GM15510 (cell line): ENCODE measurements around the gene ERAP2.

Experiments
- POLR2A ChIP-seq: IDR thresholded peaks from 3 replicates; pipeline ENCODE4 v1.6.1; 2011; ENCODE audit warnings: borderline replicate concordance; ENCODE audit not compliant: insufficient read length; ENCODE audit errors: extremely low read depth

The ERAP2 gene

DNA sequence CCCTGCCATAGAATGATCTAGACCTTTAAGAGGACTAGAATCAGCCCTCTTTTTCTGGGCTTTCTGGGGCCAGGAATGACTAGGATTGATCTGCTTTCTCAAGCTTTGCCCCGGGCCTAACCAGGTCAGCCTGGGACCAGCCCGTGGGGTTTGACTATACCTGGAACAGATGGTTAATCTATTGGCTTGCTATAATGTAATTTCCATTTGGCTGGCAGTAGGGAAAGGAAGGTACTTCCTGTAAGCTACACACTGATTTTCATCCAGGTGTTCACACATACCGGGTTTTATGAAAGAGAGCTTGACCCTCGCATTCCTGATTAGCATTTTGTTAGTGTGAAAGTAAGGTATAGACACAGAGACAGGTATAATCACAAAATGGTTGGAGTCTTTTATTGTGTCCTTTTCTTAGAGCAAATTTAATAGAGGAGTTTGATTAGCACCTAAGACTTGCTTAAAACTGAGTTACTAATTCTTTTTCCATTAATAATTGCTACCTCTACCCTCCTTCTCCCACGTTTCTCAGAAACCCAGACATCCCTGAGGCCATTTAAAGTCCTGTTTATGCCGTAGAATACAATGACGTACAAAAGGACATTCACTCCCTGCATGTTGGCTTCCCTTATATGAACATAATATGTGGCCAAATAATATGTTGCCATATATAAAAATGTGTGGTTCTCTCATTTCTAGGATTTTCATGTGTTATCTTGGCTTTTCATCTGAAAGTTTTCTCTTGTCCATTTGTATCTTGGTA is 76.9 kb downstream of the ERAP2 start:
- no peak for TF ChIP-seq POLR2A

DNA sequence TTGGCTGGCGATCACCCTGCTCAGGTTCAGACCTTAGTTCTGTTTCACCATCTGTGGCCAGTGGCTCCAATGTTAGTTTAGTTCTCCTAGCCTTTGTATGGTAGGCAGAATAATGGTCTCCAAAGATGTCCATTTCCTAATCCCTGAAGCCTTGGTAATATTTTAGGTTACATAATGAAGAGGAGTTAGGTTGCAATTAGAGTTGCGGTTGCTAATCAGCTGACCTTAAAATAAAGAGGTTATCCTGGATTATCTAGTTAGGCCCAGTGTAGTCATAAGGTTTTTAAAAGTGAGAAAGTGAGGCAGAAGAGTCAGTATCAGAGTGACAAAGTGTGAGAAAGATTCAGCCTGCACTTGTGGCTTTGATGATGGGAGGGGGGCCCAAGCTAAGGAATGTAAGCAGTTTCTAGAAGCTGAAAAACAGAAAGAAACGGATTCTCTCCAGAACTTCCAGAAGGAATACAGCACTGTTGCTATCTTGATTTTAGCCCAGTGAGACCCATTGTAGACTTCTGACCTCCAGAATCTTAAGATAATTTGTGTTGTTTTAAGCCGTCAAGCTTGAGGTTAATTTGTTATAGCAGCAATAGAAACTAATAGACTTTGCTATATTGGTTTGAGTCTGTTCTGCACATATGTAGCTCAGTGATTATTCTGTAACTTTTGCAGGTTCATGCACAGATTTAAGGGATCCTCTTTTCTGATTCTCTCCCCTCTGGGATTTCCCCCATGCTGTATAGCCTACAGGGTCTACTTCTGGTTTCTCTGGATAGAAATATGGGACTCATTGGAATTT is 81.2 kb downstream of the ERAP2 start:
- TF ChIP-seq POLR2A: no peak

DNA sequence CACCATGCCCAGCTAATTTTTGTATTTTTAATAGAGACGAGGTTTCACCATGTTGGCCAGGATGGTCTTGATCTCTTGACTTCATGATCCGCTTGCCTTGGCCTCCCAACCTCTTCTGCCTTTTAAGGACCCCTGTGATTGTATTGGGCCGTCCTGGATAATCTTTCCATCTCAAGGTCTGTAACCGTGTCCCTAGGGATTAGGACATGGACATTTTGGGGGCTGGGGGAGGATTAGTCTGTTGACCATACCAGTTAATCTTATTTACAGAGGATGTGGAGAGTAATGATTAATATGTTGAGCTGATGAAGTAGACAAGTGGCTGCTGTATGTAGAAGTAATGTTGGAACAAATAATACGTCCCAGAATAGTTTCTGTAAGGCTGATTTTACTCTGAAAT is 82.7 kb downstream of the ERAP2 start:
- no peak for TF ChIP-seq POLR2A

DNA sequence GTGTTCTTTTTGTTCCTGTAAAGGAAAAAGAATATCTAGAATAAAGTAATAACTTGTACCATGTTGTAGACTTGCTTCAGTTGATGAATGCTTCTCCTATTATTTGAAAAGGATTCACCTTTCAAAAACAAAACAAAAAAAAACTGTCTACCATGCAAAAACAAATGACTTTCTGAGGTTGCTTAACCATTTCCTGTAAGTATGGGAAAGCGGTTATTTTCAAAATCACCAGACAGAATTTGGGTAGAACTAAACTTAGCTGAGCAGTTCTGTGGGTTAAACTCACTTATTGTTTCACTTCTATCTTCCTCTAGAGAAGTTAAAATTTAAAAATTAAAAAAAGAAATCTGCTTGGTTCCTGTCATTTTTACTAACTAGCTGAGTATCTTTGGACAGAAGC is 84.8 kb downstream of the ERAP2 start:
- no peak for TF ChIP-seq POLR2A

DNA sequence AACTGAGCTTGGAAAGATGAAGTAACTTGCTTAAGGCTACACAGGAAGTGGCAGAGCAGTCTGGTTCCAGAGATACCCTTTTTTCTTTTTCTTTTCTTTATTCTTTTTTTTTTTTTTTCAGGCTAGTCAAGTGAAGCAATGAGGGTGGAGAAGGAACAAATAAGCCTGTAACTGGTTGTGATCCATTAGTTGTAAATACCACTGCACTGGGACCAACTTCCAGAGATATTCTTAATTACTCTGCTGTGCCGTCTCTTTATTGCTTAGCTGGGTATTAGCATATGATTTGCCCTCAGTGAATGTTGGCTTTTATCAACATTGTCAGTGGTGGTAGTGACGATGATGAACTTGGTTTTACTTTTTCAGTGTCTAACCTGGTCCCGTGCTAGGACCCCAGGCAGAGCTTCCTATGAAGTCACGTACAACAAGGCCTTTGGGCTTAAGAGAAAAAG is 86.3 kb downstream of the ERAP2 start:
- TF ChIP-seq POLR2A: no peak

DNA sequence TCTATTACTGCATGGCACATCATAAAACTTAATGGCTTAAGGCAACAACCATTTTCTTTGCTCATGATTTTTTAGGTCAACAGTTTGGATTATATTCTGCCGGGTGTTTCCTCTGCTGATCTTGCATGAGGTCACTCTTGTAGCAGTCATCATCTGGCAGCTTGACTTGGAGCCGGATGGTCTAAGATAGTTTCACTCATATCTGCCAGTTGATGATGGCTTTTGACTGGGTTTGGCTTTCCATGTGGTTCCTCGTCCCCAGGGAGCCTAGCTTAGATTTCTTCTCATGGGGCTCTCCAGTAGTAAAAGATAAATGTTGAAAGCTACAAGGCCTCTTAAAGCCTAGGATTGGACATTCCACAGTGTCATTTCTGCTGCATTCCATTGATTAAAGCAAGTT is 87.0 kb downstream of the ERAP2 start:
- TF ChIP-seq POLR2A: no peak

DNA sequence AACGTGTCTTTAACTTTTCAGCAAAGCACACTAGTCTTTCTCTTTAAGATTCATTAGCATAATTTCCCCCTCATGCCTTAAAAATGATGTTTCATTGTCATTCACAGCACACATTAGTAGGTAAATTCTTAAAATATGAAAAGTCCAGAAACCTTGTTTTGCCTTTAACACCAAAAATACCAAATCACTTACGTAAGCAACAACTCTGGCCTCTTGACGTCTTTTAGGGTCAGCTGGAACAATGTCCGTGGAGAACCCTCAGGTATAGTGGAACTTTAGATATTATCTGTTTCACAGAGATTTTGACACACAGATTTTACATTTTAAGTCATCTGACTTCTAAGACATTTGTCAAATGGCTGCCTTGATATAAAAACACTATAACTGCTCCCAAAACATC is 90.5 kb downstream of the ERAP2 start:
- no peak for TF ChIP-seq POLR2A

DNA sequence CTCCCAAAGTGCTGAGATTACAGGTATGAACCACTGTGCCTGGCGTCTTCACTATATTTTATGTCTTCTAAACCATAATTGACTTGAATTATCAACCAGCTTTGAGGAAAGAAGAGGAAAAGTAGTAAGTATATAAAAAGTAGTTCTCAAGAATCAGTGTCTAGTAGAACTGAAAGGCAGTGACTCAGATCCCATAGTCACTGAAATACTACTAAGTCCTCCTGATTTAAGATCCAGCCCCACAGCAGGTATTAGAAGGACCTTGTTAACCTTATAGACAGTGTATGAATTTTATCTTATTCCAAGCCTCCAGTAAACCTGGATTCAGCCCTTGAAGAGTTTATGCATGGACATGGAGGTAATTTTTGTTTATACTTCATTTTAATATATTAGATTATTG is 91.1 kb downstream of the ERAP2 start:
- no peak for TF ChIP-seq POLR2A

DNA sequence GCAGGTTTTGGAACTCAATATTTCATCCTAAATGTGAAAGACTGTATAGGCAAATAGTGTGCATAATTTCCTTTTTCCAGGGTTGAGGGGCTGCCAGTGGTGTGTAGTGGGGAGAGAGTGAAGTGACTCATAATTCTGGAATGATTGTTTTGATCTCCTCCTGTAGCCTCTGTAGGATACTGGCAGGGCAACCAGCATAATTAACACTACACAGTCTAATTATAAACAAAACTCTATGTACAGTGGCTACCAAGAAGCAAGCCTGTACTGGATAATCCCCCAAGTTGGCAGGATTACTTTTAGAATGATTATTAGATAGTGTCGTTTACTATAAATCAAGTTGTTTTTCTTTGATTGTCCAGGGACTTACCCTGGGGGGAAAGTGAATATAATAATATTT is 91.8 kb downstream of the ERAP2 start:
- no peak for TF ChIP-seq POLR2A

DNA sequence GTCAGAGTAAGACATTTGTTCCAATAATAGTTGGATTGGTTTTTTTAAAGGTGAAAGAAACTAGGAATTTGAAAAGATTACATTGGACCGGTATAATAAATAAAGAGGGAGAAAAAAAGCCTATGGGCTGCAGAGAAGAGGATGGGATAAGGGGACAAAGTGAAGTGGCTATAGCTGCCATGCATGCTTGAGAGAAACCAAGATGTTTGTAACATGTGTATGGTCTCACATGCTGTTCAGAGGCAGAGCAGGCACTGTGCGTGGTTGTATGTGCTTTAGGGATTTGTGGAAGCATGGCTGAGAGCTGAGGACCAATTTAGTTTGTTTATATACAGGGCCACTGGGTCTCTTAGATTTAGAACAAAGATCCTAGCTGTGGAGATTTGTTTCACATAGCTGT is 92.3 kb downstream of the ERAP2 start:
- TF ChIP-seq POLR2A: no peak
